Coronary artery (tissue), 2 donors: ENCODE results near the gene S100A9.
A peak's percentile ranks its signal among the peaks of the same experiment; 100 is the strongest.

Experiments
- DNase-seq: peaks from one replicate; pipeline ENCODE4 v3.0.0-alpha.2; 2017; ENCODE audit warnings: low spot score
- H3K27ac ChIP-seq, 2 donors: fragments of 200-600 bp; sonication (generic); one replicate each; pipeline ENCODE4 v1.5.1; 2016 to 2019
- H3K4me3 ChIP-seq: fragments of 200-600 bp; sonication (generic); 2 replicates; pipeline ENCODE4 v1.5.1; 2016; ENCODE audit warnings: mild to moderate bottlenecking, moderate library complexity
- TF ChIP-seq, protein P1 (sequence below): fragments of 200-600 bp; sonication (generic); IDR thresholded peaks from one replicate; pipeline ENCODE4 v1.5.1; 2019; ENCODE audit warnings: antibody characterized with exemption

Gene S100A9

GRCh38 chr1:153322568-153322967 lies 35.1 kb upstream of the S100A9 start:
- TF ChIP-seq, protein P1, sequence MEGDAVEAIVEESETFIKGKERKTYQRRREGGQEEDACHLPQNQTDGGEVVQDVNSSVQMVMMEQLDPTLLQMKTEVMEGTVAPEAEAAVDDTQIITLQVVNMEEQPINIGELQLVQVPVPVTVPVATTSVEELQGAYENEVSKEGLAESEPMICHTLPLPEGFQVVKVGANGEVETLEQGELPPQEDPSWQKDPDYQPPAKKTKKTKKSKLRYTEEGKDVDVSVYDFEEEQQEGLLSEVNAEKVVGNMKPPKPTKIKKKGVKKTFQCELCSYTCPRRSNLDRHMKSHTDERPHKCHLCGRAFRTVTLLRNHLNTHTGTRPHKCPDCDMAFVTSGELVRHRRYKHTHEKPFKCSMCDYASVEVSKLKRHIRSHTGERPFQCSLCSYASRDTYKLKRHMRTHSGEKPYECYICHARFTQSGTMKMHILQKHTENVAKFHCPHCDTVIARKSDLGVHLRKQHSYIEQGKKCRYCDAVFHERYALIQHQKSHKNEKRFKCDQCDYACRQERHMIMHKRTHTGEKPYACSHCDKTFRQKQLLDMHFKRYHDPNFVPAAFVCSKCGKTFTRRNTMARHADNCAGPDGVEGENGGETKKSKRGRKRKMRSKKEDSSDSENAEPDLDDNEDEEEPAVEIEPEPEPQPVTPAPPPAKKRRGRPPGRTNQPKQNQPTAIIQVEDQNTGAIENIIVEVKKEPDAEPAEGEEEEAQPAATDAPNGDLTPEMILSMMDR: no peak
- Histone ChIP-seq H3K4me3 (no peak overlapping the region), H3K27ac (no peak overlapping the region)
- DNase-seq: no peak

DNA sequence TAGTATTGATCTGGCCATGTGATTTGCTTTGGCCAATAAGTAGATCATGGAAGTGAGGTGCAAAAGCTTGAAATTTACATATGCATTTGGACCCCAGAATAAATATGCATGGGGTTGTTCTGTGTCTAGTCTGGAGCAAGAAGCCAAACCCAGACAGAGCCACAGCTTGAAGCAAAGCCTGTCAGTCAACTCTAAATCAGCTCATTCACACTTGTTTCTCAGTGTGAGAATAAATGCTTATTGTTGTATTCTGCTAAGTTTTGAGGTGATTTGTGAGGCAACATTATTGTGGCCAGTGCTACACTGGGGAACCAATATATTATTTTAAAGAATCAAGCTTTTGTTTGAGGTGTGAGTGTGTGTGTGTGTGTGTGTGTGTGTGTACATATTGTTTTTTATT lies 32.7 kb upstream of the S100A9 start:
- no peak for DNase-seq
- TF ChIP-seq, protein P1: no peak
- no peak overlapping the region for H3K27ac ChIP-seq
- no peak overlapping the region for H3K4me3 ChIP-seq

GRCh38 chr1:153333902-153334301 lies 23.8 kb upstream of the S100A9 start:
- TF ChIP-seq, protein P1: no peak
- DNase-seq: no peak
- Histone ChIP-seq H3K4me3 (no peak overlapping the region), H3K27ac (no peak overlapping the region)

GRCh38 chr1:153336650-153337049 lies 21.0 kb upstream of the S100A9 start:
- Histone ChIP-seq H3K27ac (no peak overlapping the region), H3K4me3 (no peak overlapping the region)
- no peak for DNase-seq
- TF ChIP-seq, protein P1: no peak

- DNase-seq: no peak
- Histone ChIP-seq H3K27ac (no peak overlapping the region), H3K4me3 (no peak overlapping the region)
- TF ChIP-seq, protein P1: no peak
Observed at GRCh38 chr1:153337980-153338853, 19.4 kb upstream of the S100A9 start.

DNA sequence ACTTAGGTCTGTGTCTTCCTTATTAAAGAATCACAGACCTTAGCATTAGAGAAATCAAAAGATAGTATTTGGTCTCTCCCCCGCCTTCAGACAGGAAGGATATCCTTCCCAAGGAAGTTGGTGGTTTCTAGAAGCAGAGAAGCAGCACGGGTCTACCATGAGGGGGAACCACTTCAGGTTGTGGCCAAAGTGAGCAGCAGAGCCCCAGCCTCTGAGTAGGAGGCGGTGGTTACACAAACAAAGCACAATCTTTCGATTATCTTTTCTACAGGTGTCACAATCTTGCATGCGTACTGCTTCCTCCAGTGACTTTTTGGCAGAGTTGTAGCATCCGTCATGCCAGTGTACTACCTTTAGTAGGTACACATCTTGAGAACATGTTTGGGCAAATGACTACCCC lies 17.9 kb upstream of the S100A9 start:
- H3K27ac ChIP-seq: no peak overlapping the region
- TF ChIP-seq, protein P1: no peak
- DNase-seq: no peak
- no peak overlapping the region for H3K4me3 ChIP-seq

DNA sequence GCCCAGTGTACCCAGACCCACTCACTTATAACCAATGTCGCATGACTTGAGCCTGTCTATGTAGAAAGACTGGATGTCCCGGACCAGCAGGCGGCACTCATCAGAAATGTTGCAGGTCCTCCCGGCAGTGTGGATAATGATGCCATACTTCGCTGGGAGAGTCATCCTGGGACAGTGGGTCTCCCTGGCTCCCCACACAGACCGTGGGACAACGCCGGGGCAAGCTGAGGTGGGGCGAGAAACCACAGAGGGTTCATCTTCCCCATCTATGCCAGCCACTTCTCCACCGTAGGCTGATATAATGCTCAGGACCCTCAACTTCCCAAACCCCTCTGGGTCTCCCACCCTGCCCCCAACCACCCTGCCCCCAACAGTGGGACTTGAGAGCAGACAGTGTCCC lies 17.3 kb upstream of the S100A9 start:
- H3K4me3 ChIP-seq: no peak overlapping the region
- peak; percentile 40 for DNase-seq
- no peak overlapping the region for H3K27ac ChIP-seq
- TF ChIP-seq, protein P1: no peak
